RCC 7860 (cell line): ENCODE measurements around the gene SUGT1.
"Not testable (repeated sequence)": the region's sequence is repeated elsewhere in the genome, so short reads cannot be mapped to it uniquely, and the experiment has no call there.

Experiments
- DNase-seq: peaks from one replicate; pipeline ENCODE4 v3.0.0-alpha.2; 2015; ENCODE audit warnings: low spot score
- FAIRE-seq: peaks from 2 replicates; lab custom pipeline; 2012; peaks lifted over from hg19 to GRCh38; lab: Jason Lieb, UNC

Gene SUGT1

GRCh38 chr13:52665325-52665724 lies 12.7 kb downstream of the SUGT1 start:
- no peak for FAIRE-seq

DNA sequence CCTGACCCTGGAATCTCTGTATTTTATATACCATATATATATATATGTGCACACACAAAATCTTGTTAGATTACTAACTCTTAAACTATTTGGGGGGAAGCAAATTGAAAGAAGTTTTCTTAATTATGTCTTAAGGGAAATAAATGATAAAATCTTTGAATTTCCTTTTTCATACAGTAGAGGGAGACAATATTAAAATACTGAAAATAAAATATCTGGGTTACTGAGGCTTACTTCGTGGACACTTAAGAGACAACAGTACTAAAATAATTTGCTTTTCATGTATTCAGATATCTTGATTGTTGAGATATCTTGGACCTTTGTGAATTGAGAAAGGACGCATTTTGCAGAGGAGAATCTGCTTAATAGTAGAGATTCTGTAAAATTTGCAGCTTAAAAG lies 17.0 kb downstream of the SUGT1 start:
- DNase-seq: no peak
- FAIRE-seq: no peak

More at GRCh38 chr13:52665325-52665724, 12.7 kb downstream of the SUGT1 start:
- DNase-seq: no peak

DNA sequence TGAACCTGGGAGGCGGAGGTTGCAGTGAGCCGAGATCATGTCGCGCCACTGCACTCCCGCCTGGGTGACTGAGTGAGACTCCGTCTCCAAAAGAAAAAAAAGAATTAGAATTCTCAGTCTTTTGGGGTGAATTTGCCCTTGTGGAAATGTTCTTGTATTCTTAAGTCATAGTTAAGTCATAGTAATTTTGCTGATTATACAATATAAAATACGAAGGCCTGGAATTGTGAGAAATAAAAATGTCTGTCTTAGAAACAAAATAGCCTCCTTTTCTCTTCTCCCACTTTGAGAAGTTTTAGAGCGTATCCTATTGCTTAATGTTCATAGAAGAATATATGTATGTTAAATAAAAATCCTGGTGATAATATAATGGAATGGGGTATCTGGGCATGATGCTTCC lies 18.1 kb downstream of the SUGT1 start:
- DNase-seq (no peak), FAIRE-seq (no peak)

DNA sequence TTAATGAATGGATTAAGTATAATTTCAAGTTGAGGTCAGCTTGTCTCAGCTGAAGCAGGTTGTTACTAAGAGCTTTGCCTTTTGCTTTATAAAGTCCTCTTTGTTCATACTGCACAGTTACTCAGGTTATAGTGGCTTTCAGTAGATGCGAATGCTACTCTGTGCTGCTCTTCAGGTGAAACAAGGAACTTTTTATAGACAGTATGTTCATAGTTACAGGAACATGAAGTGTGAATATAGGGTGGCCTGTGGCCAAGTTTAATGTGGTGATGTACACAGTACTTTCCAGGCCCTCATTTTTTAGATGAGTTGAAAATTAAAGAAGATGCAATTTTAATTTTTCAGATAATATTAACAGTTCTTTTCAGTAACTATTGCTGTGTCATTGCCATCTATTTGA lies 20.8 kb downstream of the SUGT1 start:
- FAIRE-seq: no peak
- DNase-seq: no peak

- no peak for FAIRE-seq
- no peak for DNase-seq
These were observed 25.2 kb downstream of the SUGT1 start for GRCh38 chr13:52677823-52678222.

DNA sequence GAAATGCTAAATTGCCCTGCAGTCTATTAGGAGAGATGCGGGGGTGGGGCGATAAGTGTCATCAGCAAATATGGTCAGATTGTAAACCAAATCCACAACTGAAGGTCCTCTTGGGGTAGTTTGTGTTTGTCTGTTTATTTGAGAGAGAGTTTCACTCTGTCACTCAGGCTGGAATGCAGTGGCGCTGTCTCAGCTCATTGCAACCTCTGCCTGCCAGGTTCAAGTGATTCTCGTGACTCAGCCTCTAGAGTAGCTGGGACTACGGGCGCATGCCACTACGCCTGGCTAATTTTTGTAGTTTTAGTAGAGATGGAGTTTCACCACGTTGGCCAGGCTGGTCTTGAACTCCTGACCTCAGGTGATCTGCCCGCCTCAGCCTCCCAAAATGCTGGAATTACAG lies 33.2 kb downstream of the SUGT1 start:
- FAIRE-seq: peak; percentile 44
- peak; percentile 67 for DNase-seq

DNA sequence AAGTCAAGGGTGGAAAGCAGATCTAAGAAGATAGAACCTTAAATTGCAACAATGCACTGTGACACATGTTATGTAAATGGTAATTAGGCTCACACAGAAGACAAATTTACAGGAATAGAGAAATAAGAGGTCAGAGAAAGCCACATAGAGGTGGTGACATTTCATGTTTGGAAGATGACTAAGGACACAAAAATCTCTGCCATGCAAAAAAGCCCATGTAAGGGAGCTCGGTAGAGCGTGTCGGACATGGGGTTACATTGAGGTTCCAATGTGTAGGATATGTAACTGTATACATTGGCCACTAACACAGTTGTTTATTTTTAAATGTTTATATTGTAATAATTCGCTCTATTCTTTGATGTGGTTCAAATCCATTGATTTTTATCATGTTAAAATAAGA lies 33.7 kb downstream of the SUGT1 start:
- DNase-seq: peak; percentile 71
- peak; percentile 76 for FAIRE-seq

DNA sequence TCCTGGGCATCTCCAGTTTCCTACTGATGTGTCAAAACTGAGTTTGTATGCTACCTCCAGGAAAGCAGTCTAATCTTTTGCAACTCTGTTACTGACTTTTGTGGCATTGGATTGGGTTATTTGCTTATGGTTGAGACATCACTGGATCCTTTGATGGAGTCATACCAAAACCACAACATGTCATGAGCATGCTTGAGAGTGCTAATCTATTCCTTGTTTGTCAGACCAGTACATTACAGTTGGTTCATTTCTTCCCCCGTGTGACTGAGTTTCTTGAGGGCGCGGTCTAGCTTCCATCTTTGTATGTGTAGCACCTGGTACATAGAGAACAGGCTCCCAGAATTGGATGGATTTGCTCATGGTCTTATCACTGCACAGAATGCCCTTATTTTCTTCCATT lies 43.2 kb downstream of the SUGT1 start:
- DNase-seq: no peak
- FAIRE-seq: no peak

- FAIRE-seq (no peak), DNase-seq (no peak)
These were observed 43.9 kb downstream of the SUGT1 start for GRCh38 chr13:52696566-52696965.

DNA sequence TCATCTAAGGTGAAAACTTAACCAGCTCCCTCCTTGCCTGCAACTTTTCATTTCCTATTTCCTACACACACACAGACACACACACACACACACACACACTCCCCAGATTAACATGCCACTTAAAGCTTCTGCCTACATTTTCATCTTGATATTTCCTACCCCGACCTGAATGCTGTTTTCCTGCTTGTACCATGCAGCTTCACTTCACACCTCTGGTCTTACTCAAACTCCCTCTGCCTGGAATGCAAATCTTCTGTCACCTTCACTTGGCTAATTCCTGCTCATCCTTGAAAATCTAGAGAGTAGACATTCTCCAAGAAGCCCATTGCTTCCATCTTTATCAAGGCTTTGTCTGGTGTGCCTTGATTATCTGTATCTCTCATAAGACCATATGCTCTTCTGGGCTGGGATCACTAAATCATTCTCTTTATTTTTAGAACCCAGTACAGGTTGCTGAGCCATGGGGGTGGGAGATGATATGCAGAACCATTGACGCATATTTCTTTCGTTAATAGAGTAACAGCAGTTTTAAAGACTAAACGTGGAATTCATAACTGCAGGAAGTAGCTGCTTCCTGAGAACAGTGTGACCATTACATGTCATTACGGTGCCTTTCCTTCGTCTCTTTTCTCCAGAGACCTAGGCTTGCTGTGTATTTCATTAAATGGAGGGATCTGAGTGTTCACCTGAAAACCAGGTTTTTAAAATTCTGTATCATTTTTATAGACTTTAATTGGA lies 49.3 kb downstream of the SUGT1 start:
- FAIRE-seq: no peak
- DNase-seq: no peak

GRCh38 chr13:52703482-52703881 lies 50.8 kb downstream of the SUGT1 start:
- no peak for FAIRE-seq
- DNase-seq: no peak

DNA sequence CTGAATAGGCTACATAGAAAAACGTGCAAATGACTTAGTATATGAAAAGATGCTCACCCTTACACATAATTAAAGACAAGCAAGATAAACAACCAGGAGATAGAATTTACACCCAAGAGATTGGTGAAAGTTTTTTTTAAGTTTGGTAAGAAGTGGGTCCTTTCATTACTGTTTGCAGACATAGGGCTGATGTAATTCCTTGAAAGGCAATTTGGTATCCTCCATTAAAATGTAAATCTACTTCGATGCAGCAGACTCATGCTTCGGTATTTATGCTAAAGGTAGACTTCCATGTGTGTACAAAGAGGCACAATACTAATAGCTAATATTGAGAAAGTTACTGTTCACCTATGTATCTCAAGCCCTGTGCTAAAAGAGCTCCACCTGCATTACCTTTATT lies 53.4 kb downstream of the SUGT1 start:
- DNase-seq: no peak
- FAIRE-seq: no peak

DNA sequence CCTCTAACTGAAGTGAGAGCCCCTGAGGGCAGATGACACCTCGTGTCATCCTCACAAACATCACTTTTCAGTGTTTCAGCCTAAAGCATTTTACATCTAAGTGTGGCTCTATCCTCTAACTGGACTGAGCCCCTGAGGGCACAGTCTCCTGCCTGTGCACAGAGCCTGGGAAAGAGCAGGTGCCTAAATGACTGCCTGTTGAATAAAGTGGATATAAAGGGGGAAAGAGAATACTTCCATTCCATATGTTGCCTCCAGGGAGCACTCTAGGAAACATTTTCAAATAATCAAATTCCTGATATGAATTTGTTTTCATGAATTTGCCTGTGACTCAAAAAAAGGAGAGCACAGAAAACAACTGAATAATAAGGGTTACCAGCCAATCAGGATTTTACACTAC lies 54.7 kb downstream of the SUGT1 start:
- DNase-seq: no peak

DNA sequence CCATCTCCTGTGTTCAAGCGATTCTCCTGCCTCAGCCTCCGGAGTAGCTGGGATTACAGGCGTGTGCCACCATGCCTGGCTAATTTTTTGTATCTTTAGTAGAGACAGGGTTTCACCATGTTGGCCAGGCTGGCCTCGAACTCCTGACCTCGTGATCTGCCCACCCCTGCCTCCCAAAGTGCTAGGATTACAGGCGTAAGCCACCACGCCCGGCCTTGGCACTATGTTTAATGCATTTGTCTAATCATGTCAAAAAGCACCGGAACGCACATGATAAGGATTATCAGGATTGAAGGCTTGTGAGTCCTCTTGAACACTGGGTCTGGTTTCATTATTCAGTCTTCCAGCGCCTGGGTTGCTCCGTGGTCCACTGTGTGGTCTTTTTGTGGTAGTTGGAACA lies 55.6 kb downstream of the SUGT1 start:
- FAIRE-seq, DNase-seq: not testable (repeated sequence)

More for the DNA sequence above, 54.7 kb downstream of the SUGT1 start:
- FAIRE-seq: no peak

DNA sequence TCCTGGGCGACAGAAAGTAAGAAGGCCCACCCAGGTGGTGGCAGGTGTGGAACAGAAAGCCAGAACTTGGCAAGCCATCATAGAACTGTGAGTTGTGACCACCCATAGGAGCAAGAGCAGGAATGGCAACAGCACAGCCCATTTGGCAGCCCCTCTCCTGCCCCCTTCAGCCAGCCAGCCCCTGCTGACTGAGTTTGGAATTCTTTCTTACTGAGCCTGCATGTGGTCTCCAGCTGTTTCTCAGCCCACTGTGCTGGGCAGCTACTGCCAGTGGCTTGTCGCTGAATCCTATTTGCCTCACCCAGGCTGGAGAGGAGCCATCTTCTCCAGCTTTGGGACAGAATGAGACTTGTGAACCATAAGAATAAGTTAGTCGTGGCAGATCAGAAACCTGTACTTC lies 58.6 kb downstream of the SUGT1 start:
- DNase-seq (no peak), FAIRE-seq (no peak)

DNA sequence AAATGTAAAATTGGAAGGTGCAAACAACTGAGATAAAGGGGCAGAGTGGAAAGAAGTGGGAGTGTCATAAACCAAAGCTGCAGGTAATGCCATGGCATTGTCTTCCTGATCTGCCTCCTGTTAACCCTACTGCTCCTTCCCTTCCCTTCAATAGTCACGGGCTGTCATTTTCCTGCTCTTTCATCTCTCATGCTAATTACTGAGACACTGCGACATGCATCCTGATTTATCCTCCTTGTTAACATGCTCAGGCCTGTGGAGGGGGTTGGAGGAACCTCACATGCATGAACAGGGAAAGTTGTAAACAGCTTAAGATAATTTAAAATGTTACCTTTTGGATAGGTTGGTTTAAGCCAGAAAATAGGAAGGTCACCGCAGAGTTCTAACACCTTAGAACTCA lies 59.7 kb downstream of the SUGT1 start:
- FAIRE-seq: no peak
- no peak for DNase-seq

DNA sequence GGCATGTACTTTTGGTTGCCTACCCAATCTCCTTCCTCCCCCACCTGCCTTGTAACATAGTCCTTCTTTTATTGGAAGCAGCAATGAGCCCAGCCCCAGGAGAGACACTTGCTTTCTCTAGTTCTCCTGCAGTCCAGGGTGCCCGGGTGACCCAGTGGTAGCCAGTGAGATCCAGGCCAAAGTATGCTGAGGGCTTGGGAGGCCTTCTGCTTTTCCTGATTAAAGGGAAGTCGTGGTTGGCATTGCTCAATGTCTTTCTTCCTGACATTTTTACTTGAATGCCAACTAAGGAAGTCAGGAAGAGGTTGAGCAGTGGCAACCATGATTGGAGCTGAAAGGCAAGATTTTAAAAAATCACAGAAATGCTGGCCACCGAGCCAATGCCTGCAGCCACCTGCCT lies 61.3 kb downstream of the SUGT1 start:
- FAIRE-seq (no peak), DNase-seq (no peak)

DNA sequence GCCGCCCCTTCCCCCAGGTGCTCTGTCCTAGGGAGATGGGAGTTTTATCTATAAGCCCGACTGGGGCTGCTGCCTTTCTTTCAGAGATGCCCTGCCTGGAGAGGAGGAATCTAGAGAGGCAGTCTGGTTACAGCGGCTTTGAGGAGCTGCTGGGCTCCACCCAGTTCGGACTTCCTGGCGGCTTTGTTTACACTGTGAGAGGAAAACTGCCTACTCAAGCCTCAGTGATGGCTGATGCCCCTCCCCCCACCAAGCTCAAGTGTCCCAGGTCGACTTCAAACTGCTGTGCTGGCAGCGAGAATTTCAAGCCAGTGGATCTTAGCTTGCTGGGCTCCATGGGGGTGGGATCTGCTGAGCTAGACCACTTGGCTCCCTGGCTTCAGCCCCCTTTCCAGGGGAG lies 68.3 kb downstream of the SUGT1 start:
- not testable (repeated sequence) for FAIRE-seq, DNase-seq

- not testable (repeated sequence) for FAIRE-seq, DNase-seq
These were observed 68.7 kb downstream of the SUGT1 start for GRCh38 chr13:52721356-52721755.

DNA sequence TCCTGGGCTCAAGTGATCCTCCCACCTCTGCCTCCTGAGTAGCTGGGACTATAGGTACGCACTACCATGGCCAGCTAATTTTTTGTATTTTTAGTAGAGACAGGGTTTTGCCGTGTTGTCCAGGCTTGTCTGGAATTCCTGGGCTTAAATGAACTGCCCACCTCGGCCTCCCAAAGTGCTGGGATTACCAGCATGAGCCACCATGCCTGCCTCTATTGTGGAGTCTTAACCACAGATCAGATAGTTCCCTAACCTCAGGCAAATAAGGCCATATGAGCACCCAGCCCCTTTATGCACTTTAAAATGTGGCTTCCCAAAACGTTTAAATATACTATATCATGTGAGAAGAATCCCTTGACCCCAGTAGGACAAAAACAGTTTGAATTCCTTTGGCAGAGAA lies 70.5 kb downstream of the SUGT1 start:
- DNase-seq: no peak
- no peak for FAIRE-seq

- FAIRE-seq: no peak
- DNase-seq: no peak
These were observed 72.7 kb downstream of the SUGT1 start for GRCh38 chr13:52725302-52725701.

DNA sequence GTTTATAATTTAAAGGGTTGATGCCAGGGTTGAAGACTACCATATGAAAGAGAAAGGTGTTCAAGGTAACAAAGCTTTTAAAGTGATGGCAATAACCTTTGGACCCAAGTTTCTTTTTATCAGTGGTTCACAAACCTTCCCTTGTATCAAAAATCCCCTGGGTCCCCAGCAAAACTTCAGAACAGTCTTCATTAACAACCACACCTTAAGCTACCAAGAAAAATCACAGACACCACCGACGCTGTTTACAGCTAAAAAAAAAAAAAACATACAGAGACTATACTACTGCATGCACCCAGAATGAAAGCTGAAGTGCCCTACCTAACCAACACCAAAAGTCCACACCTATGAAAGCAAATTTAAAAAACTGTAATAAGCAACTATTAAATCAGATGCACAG lies 73.6 kb downstream of the SUGT1 start:
- DNase-seq (no peak), FAIRE-seq (no peak)

DNA sequence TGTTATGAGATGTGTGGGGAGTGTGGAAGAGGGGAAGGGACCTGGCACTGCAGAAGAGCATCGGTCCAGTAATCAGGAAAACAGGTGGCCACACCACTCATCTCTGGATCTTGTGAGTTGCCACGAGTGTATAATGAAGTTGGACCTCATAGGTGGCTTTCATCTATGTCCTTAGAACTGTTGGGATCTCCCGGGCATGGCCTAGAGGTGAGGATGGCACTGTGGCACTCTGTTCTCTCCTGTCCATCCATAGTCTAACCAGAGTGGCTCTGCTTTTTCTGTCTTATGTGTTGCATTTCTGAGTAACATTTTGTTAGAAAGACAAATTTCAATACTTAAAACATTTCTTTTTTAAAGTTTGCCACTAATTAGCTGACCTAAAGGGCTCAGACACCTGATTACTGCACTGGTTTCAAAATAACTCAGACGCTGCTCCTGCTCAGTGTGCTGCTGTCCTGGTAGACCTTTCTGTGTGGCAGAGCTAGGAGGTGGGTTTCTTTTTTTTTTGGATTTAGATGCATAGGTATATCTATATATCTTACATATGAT lies 81.5 kb downstream of the SUGT1 start:
- FAIRE-seq: no peak
- no peak for DNase-seq
